ENCODE measurements around the gene PRR13.
A peak's percentile ranks its signal among the peaks of the same experiment; 100 is the strongest.
"Not testable (repeated sequence)": the region's sequence is repeated elsewhere in the genome, so short reads cannot be mapped to it uniquely, and the experiment has no call there.

Gene PRR13

GRCh38 chr12:53418221-53418620 lies 23.3 kb upstream of the PRR13 start:
- Histone ChIP-seq H3K4me1 (peaks cover 57 to 84% (median 71%) of the 10 kb centered on the region in 10 experiments), H3K27me3 (peaks cover 0 to 47% (median 8%) of the 10 kb centered on the region in 11 experiments; a peak in 12 of 22 replicates), H3K4me2 (peak overlapping the region; percentile 76 to 93 (median 86)), H3K9me3 (replicated peaks in 1 of 11) (no peaks in the 10 kb centered on the region), H4K20me1 (peaks cover 0 to 50% (median 16%) of the 10 kb centered on the region in 11 experiments; a peak in 13 of 22 replicates), H3K27ac (peak overlapping the region in 6 of 11 experiments; percentile 19 to 57 (median 54); a peak in 8 of 22 replicates), H3K36me3 (peaks cover 6 to 20% (median 11%) of the 10 kb centered on the region in 11 experiments; a peak in 14 of 22 replicates), H3K4me3 (no peak overlapping the region), H3K9ac (0 out of 22 replicates have a peak overlapping the region, but pooled peaks of 1 of the 11 experiments have one; percentile 3)
- no peak for TF ChIP-seq Cebpa-rat (IDR thresholded peaks at IDR 0.05)

- H3K4me3 ChIP-seq, result no peak overlapping the region
- no peaks in the 10 kb centered on the region for H3K9me3 ChIP-seq (replicated peaks in 1 of 11)
- H3K36me3 ChIP-seq, result peaks cover 0 to 7% (median 0%) of the 10 kb centered on the region in 11 experiments; a peak in 6 of 22 replicates
- no peak for TF ChIP-seq Cebpa-rat (IDR thresholded peaks at IDR 0.05)
- peaks cover 54 to 71% (median 66%) of the 10 kb centered on the region in 10 experiments for H3K4me1 ChIP-seq
- H3K27me3 ChIP-seq, result peaks cover 0 to 44% (median 8%) of the 10 kb centered on the region in 11 experiments; a peak in 12 of 22 replicates
- H3K9ac ChIP-seq, result no peak overlapping the region
- peak overlapping the region in 9 of 11 experiments; percentile 15 to 93 (median 86); a peak in 17 of 22 replicates for H3K4me2 ChIP-seq
- peaks cover 0 to 34% (median 14%) of the 10 kb centered on the region in 11 experiments; a peak in 13 of 22 replicates for H4K20me1 ChIP-seq
- H3K27ac ChIP-seq, result no peak overlapping the region
These were observed 21.8 kb upstream of the PRR13 start for GRCh38 chr12:53419756-53420155.

- H4K20me1 ChIP-seq; H3K4me2 ChIP-seq; H3K9ac ChIP-seq; H3K9me3 ChIP-seq (replicated peaks in 1 of 11); H3K27ac ChIP-seq; H3K4me3 ChIP-seq; H3K36me3 ChIP-seq: not testable (repeated sequence)
- Histone ChIP-seq H3K27me3 (peaks cover 0 to 39% (median 8%) of the 10 kb centered on the region in 11 experiments; a peak in 12 of 22 replicates), H3K4me1 (peaks cover 29 to 46% (median 43%) of the 10 kb centered on the region in 10 experiments)
These were observed 19.3 kb upstream of the PRR13 start for GRCh38 chr12:53422247-53422646.

GRCh38 chr12:53423597-53423996 lies 17.9 kb upstream of the PRR13 start, which contains the start of gene AMHR2:
Gene AMHR2, plus strand, starts transcription at chr12:53423855. Its CDS starts 80 bp downstream, at chr12:53423935.
- Histone ChIP-seq H3K27ac (no peak within 1 kb of the TSS), H3K9me3 (replicated peaks in 1 of 11) (no peaks in the 10 kb centered on the region), H3K4me1 (peaks cover 16 to 33% (median 29%) of the 10 kb centered on the region in 10 experiments), H4K20me1 (0 out of 22 replicates have a peak, but pooled peaks cover 0 to 4% (median 0%) of the 10 kb centered on the region in 11 experiments), H3K4me2 (no peak within 1 kb of the TSS), H3K27me3 (peaks cover 0 to 31% (median 8%) of the 10 kb centered on the region in 11 experiments; a peak in 12 of 22 replicates), H3K9ac (no peak within 1 kb of the TSS), H3K36me3 (no peaks in the 10 kb centered on the region), H3K4me3 (no peak within 1 kb of the TSS)
- no peak for TF ChIP-seq Cebpa-rat (IDR thresholded peaks at IDR 0.05)

GRCh38 chr12:53424626-53425514 lies 16.7 kb upstream of the PRR13 start:
- H3K9ac ChIP-seq, result no peak overlapping the region
- no peaks in the 10 kb centered on the region for H3K36me3 ChIP-seq
- H3K27me3 ChIP-seq, result peaks cover 0 to 19% (median 5%) of the 10 kb centered on the region in 11 experiments; a peak in 10 of 22 replicates
- no peak overlapping the region for H3K27ac ChIP-seq
- no peaks in the 10 kb centered on the region for H3K9me3 ChIP-seq (replicated peaks in 1 of 11)
- no peak for TF ChIP-seq Cebpa-rat (IDR thresholded peaks at IDR 0.05)
- H3K4me3 ChIP-seq, result no peak overlapping the region
- peaks cover 11 to 20% (median 16%) of the 10 kb centered on the region in 10 experiments; a peak in 19 of 20 replicates for H3K4me1 ChIP-seq
- no peak overlapping the region for H3K4me2 ChIP-seq
- H4K20me1 ChIP-seq, result no peaks in the 10 kb centered on the region

GRCh38 chr12:53425515-53426150 lies 15.9 kb upstream of the PRR13 start:
- Histone ChIP-seq H3K9me3 (replicated peaks in 1 of 11) (no peaks in the 10 kb centered on the region), H3K36me3 (no peaks in the 10 kb centered on the region), H3K4me1 (peaks cover 9 to 12% (median 9%) of the 10 kb centered on the region in 10 experiments; a peak in 19 of 20 replicates), H3K4me2 (no peak overlapping the region), H3K4me3 (no peak overlapping the region), H3K27me3 (peaks cover 0 to 11% (median 1%) of the 10 kb centered on the region in 11 experiments; a peak in 10 of 22 replicates), H3K9ac (no peak overlapping the region), H4K20me1 (no peaks in the 10 kb centered on the region), H3K27ac (no peak overlapping the region)
- no peak for TF ChIP-seq Cebpa-rat (IDR thresholded peaks at IDR 0.05)

GRCh38 chr12:53427905-53428594 lies 13.5 kb upstream of the PRR13 start:
- Histone ChIP-seq H3K9me3 (replicated peaks in 1 of 11) (no peaks in the 10 kb centered on the region), H3K9ac (no peak overlapping the region), H3K27me3 (peaks cover 0 to 3% (median 0%) of the 10 kb centered on the region in 11 experiments; a peak in 1 of 22 replicates), H3K4me2 (no peak overlapping the region), H4K20me1 (no peaks in the 10 kb centered on the region), H3K36me3 (no peaks in the 10 kb centered on the region), H3K4me3 (no peak overlapping the region), H3K27ac (no peak overlapping the region), H3K4me1 (peaks cover 0 to 4% (median 0%) of the 10 kb centered on the region in 10 experiments; a peak in 2 of 20 replicates)
- TF ChIP-seq Cebpa-rat (IDR thresholded peaks at IDR 0.05), result no peak

- H3K4me2 ChIP-seq, result no peak overlapping the region
- H3K27me3 ChIP-seq, result peaks cover 0 to 3% (median 0%) of the 10 kb centered on the region in 11 experiments; a peak in 1 of 22 replicates
- TF ChIP-seq Cebpa-rat (IDR thresholded peaks at IDR 0.05), result no peak
- no peaks in the 10 kb centered on the region for H3K36me3 ChIP-seq
- no peak overlapping the region for H3K9ac ChIP-seq
- H3K9me3 ChIP-seq (replicated peaks in 1 of 11), result no peaks in the 10 kb centered on the region
- H3K4me1 ChIP-seq, result peaks cover 0 to 7% (median 0%) of the 10 kb centered on the region in 10 experiments; a peak in 2 of 20 replicates
- no peak overlapping the region for H3K27ac ChIP-seq
- H4K20me1 ChIP-seq, result no peaks in the 10 kb centered on the region
- no peak overlapping the region for H3K4me3 ChIP-seq
These were observed 12.8 kb upstream of the PRR13 start for GRCh38 chr12:53428741-53429140.
